NT2/D1 (cell line): ENCODE measurements around the gene ZNF653.

Experiments used
- SUZ12 ChIP-seq: IDR thresholded peaks from 2 replicates; pipeline ENCODE4 v1.6.1; 2011; ENCODE audit not compliant: insufficient read length, insufficient read depth; ENCODE audit errors: extremely low read depth
- ZNF274 ChIP-seq: IDR thresholded peaks from 2 replicates; pipeline ENCODE4 v1.6.1; 2011; ENCODE audit warnings: mild to moderate bottlenecking, low read depth, low read length

- no peak for TF ChIP-seq ZNF274
- no peak for TF ChIP-seq SUZ12
These were observed 29.8 kb downstream of the ZNF653 start for GRCh38 chr19:11475861-11476260.
